OCI-LY1 (cell line): Measurements from ENCODE around the gene MBOAT1.

Experiments
- CTCF ChIP-seq: fragments of 200-600 bp; sonication (generic), shearing (Covaris generic); IDR thresholded peaks from 2 replicates; pipeline ENCODE4 v1.5.1; 2017; ENCODE audit warnings: mild to moderate bottlenecking, antibody characterized with exemption, low read length, moderate library complexity, mixed read lengths
- EZH2 ChIP-seq: fragments of 200-600 bp; sonication (generic), shearing (Covaris generic); IDR thresholded peaks from 2 replicates; pipeline ENCODE4 v1.8.0; 2017; ENCODE audit warnings: borderline replicate concordance, mixed run types, mild to moderate bottlenecking, antibody characterized with exemption, low read length, moderate library complexity, mixed read lengths

DNA sequence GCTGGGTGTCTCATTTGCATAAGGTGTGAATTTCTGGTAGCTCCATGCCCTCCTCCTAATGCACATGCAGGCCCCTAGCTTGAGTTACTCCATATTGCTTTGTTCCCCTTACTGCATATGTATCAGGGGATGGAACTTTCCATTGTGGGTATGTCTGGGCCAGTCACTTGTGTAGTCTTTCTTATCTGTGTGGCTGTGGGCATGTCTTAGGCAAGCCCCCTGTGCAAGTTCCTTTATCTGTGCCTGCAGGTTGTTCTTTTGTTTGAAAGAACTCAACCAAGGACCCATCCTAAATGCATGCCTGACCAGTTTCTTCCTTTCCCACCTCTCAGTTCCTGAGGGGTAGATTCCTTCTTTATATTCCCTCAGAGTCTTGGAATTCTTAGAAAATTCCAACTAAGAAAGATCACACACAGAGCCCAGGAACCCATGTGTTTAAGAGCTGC lies 23.6 kb downstream of the MBOAT1 start:
- TF ChIP-seq CTCF = no peak
- TF ChIP-seq EZH2 = no peak
